BLaER1 (cell line): ENCODE results near the gene IFI6.
"Not testable (repeated sequence)": the region's sequence is repeated elsewhere in the genome, so short reads cannot be mapped to it uniquely, and the experiment has no call there.

Experiments used
- H3K27ac ChIP-seq: shearing (Covaris generic); formaldehyde crosslinking; 2 replicates; pipeline ENCODE4 v1.8.1; 2022
- H3K27me3 ChIP-seq: shearing (Covaris generic); formaldehyde crosslinking; 2 replicates; pipeline ENCODE4 v1.8.1; 2022
- H3K36me3 ChIP-seq: shearing (Covaris generic); formaldehyde crosslinking; 2 replicates; pipeline ENCODE4 v1.8.1; 2022
- H3K4me1 ChIP-seq: shearing (Covaris generic); formaldehyde crosslinking; 2 replicates; pipeline ENCODE4 v1.8.1; 2022
- H3K4me2 ChIP-seq: shearing (Covaris generic); formaldehyde crosslinking; 2 replicates; pipeline ENCODE4 v1.8.1; 2022
- H3K4me3 ChIP-seq: shearing (Covaris generic); formaldehyde crosslinking; 2 replicates; pipeline ENCODE4 v1.8.1; 2022
- H3K9ac ChIP-seq: shearing (Covaris generic); formaldehyde crosslinking; 2 replicates; pipeline ENCODE4 v1.8.1; 2022
- H3K9me3 ChIP-seq: shearing (Covaris generic); formaldehyde crosslinking; 2 replicates; pipeline ENCODE4 v1.8.1; 2022
- H4K20me1 ChIP-seq: shearing (Covaris generic); formaldehyde crosslinking; 2 replicates; pipeline ENCODE4 v1.8.1; 2022
- Cebpa-rat ChIP-seq: shearing (Covaris generic); IDR thresholded peaks from 2 replicates; pipeline ENCODE4 v1.8.1; 2022

Gene IFI6

GRCh38 chr1:27671964-27672749 lies at the start of gene IFI6:
Gene IFI6 (minus strand): TSS chr1:27672192. CDS start chr1:27669314, 2,878 bp downstream.
- H3K4me1 ChIP-seq: peaks cover 40% of the 10 kb centered on the region
- H4K20me1 ChIP-seq: no peaks in the 10 kb centered on the region
- no peaks in the 10 kb centered on the region for H3K27me3 ChIP-seq
- H3K36me3 ChIP-seq: no peaks in the 10 kb centered on the region; the same call in 1 of the 2 replicates
- H3K27ac ChIP-seq: peak within 1 kb of the TSS; percentile 65
- peak within 1 kb of the TSS; percentile 71 for H3K9ac ChIP-seq
- peak within 1 kb of the TSS; percentile 94 for H3K4me2 ChIP-seq
- H3K4me3 ChIP-seq: peak within 1 kb of the TSS; percentile 66
- no peak for TF ChIP-seq Cebpa-rat
- H3K9me3 ChIP-seq: no peaks in the 10 kb centered on the region

- TF ChIP-seq Cebpa-rat: no peak
- Histone ChIP-seq H4K20me1 (no peaks in the 10 kb centered on the region), H3K27ac (no peak overlapping the region), H3K4me2 (no peak overlapping the region), H3K27me3 (no peaks in the 10 kb centered on the region), H3K4me3 (no peak overlapping the region), H3K4me1 (peaks cover 3% of the 10 kb centered on the region), H3K9ac (no peak overlapping the region), H3K36me3 (no peaks in the 10 kb centered on the region), H3K9me3 (no peaks in the 10 kb centered on the region)
Measured at GRCh38 chr1:27719286-27720251, 47.6 kb upstream of the IFI6 start.

- Histone ChIP-seq H3K4me2 (no peak overlapping the region), H3K27ac (no peak overlapping the region), H3K36me3 (no peaks in the 10 kb centered on the region), H3K9ac (no peak overlapping the region), H3K27me3 (no peaks in the 10 kb centered on the region), H3K4me1 (peaks cover 17% of the 10 kb centered on the region), H3K9me3 (no peaks in the 10 kb centered on the region), H3K4me3 (no peak overlapping the region), H4K20me1 (no peaks in the 10 kb centered on the region)
- TF ChIP-seq Cebpa-rat: no peak
Measured at GRCh38 chr1:27716262-27716895, 44.4 kb upstream of the IFI6 start.

- TF ChIP-seq Cebpa-rat: no peak
- Histone ChIP-seq H3K9ac (peak overlapping the region; percentile 21; the same call in 1 of the 2 replicates), H3K4me2 (peak overlapping the region; percentile 52; the same call in 1 of the 2 replicates), H3K27me3 (no peaks in the 10 kb centered on the region), H4K20me1 (no peaks in the 10 kb centered on the region), H3K9me3 (0 out of 2 replicates have a peak, but pooled peaks cover 3% of the 10 kb centered on the region), H3K4me1 (peaks cover 17% of the 10 kb centered on the region), H3K36me3 (no peaks in the 10 kb centered on the region), H3K4me3 (no peak overlapping the region), H3K27ac (0 out of 2 replicates have a peak overlapping the region, but pooled peaks have one; percentile 28)
Measured at GRCh38 chr1:27713869-27714513, 42.0 kb upstream of the IFI6 start.

- Histone ChIP-seq H3K4me1 (peaks cover 17% of the 10 kb centered on the region), H4K20me1 (no peaks in the 10 kb centered on the region), H3K4me2 (peak overlapping the region; percentile 52), H3K36me3 (no peaks in the 10 kb centered on the region), H3K27me3 (no peaks in the 10 kb centered on the region), H3K9me3 (peaks cover 8% of the 10 kb centered on the region; the same call in 1 of the 2 replicates), H3K9ac (peak overlapping the region; percentile 21; the same call in 1 of the 2 replicates), H3K27ac (0 out of 2 replicates have a peak overlapping the region, but pooled peaks have one; percentile 28), H3K4me3 (no peak overlapping the region)
- TF ChIP-seq Cebpa-rat: no peak
Measured at GRCh38 chr1:27713139-27713725, 41.2 kb upstream of the IFI6 start.

GRCh38 chr1:27710574-27710973 lies 38.6 kb upstream of the IFI6 start:
- H3K36me3 ChIP-seq: no peaks in the 10 kb centered on the region
- no peak overlapping the region for H3K4me2 ChIP-seq
- H3K27me3 ChIP-seq: no peaks in the 10 kb centered on the region
- TF ChIP-seq Cebpa-rat: no peak
- H3K4me1 ChIP-seq: peaks cover 17% of the 10 kb centered on the region
- H4K20me1 ChIP-seq: no peaks in the 10 kb centered on the region
- no peak overlapping the region for H3K9ac ChIP-seq
- H3K27ac ChIP-seq: no peak overlapping the region
- peaks cover 8% of the 10 kb centered on the region; the same call in 1 of the 2 replicates for H3K9me3 ChIP-seq
- no peak overlapping the region for H3K4me3 ChIP-seq

- no peak for TF ChIP-seq Cebpa-rat
- Histone ChIP-seq H3K27me3 (no peaks in the 10 kb centered on the region), H3K4me3 (no peak overlapping the region), H3K36me3 (no peaks in the 10 kb centered on the region), H4K20me1 (no peaks in the 10 kb centered on the region), H3K27ac (no peak overlapping the region), H3K4me2 (no peak overlapping the region), H3K9me3 (peaks cover 28% of the 10 kb centered on the region), H3K4me1 (no peaks in the 10 kb centered on the region), H3K9ac (no peak overlapping the region)
Measured at GRCh38 chr1:27705545-27705944, 33.6 kb upstream of the IFI6 start.

- no peaks in the 10 kb centered on the region for H4K20me1 ChIP-seq
- TF ChIP-seq Cebpa-rat: no peak
- H3K27ac ChIP-seq: no peak overlapping the region
- no peak overlapping the region for H3K9ac ChIP-seq
- peaks cover 28% of the 10 kb centered on the region for H3K9me3 ChIP-seq
- no peaks in the 10 kb centered on the region for H3K36me3 ChIP-seq
- no peak overlapping the region for H3K4me2 ChIP-seq
- H3K27me3 ChIP-seq: no peaks in the 10 kb centered on the region
- no peaks in the 10 kb centered on the region for H3K4me1 ChIP-seq
- H3K4me3 ChIP-seq: no peak overlapping the region
Measured at GRCh38 chr1:27704958-27705357, 33.0 kb upstream of the IFI6 start.

- not testable (repeated sequence) for H3K27ac ChIP-seq, H3K9ac ChIP-seq, H3K36me3 ChIP-seq, H3K27me3 ChIP-seq, H3K4me3 ChIP-seq, H4K20me1 ChIP-seq, H3K9me3 ChIP-seq, H3K4me1 ChIP-seq, H3K4me2 ChIP-seq
Measured at GRCh38 chr1:27696835-27697234, 24.8 kb upstream of the IFI6 start.
